A673 (cell line): Measurements from ENCODE around the gene LRRC27. TPM values are rescaled to one million over a fixed set of nuclear protein-coding genes. Genes with fewer than 3 reads are reported as not detected.
A peak's percentile ranks its signal among the peaks of the same experiment; 100 is the strongest.

Experiments
- BruUV-seq: library from RNA; stranded (reverse); fragments of 400-500 nt; replicated peaks from 2 replicates; lab custom pipeline; 2021; lab: Mats Ljungman, UMichigan
- CTCF ChIA-PET: fragments of 300-600 bp; sonication (Branson Sonifier 250); formaldehyde crosslinking; loops from one replicate; lab custom pipeline; 2022; ENCODE audit warnings: antibody characterized with exemption; lab: Charles Lee
- POLR2A ChIA-PET: fragments of 300-600 bp; sonication (Branson Sonifier 250); formaldehyde crosslinking; loops from one replicate; lab custom pipeline; 2022; ENCODE audit warnings: antibody characterized with exemption; ENCODE audit not compliant: low non-redundant PET; lab: Charles Lee
- DNase-seq: peaks from one replicate; pipeline ENCODE4 v3.0.0-alpha.2; 2015; ENCODE audit warnings: low spot score
- H3K27ac ChIP-seq: fragments of 200-600 bp; sonication (generic); 2 replicates; pipeline ENCODE4 v1.5.1; 2016; ENCODE audit warnings: mixed run types, low read depth, mild to moderate bottlenecking, mixed read lengths, antibody characterized with exemption, low read length; ENCODE audit not compliant: poor library complexity, severe bottlenecking
- H3K27me3 ChIP-seq: fragments of 200-600 bp; sonication (generic); replicated peaks from 2 replicates; pipeline ENCODE4 v1.6.1; 2017; ENCODE audit warnings: mixed run types, low read depth, mild to moderate bottlenecking, mixed read lengths, antibody characterized with exemption, low read length; ENCODE audit not compliant: insufficient read depth, poor library complexity
- H3K36me3 ChIP-seq: fragments of 200-600 bp; sonication (generic); 2 replicates; pipeline ENCODE4 v1.6.1; 2016; ENCODE audit warnings: mixed run types, mild to moderate bottlenecking, mixed read lengths, antibody characterized with exemption, low read length; ENCODE audit not compliant: insufficient read depth, poor library complexity, severe bottlenecking
- H3K4me1 ChIP-seq: fragments of 200-600 bp; sonication (generic); 2 replicates; pipeline ENCODE4 v1.6.1; 2017; ENCODE audit warnings: mixed run types, mild to moderate bottlenecking, mixed read lengths, antibody characterized with exemption, low read length; ENCODE audit not compliant: insufficient read depth, poor library complexity, severe bottlenecking
- H3K4me3 ChIP-seq: fragments of 200-600 bp; sonication (generic); 2 replicates; pipeline ENCODE4 v1.5.1; 2016; ENCODE audit warnings: low read depth, mixed run types, mild to moderate bottlenecking, mixed read lengths, low read length; ENCODE audit not compliant: poor library complexity, severe bottlenecking
- H3K9me3 ChIP-seq: fragments of 200-600 bp; sonication (generic); 2 replicates; pipeline ENCODE4 v1.6.1; 2016; ENCODE audit warnings: mixed run types, low read depth, mild to moderate bottlenecking, mixed read lengths, antibody characterized with exemption, low read length; ENCODE audit not compliant: poor library complexity, severe bottlenecking
- EZH2 ChIP-seq: fragments of 200-600 bp; sonication (generic); IDR thresholded peaks from 2 replicates; pipeline ENCODE4 v1.6.1; 2017; ENCODE audit warnings: borderline replicate concordance, low read depth, mild to moderate bottlenecking, mixed read lengths, antibody characterized with exemption, low read length; ENCODE audit not compliant: poor library complexity, severe bottlenecking
- intact Hi-C: fragments of 100-400 bp; cut with micrococcal nuclease; formaldehyde crosslinking; loops from one replicate; pipeline ENCODE4 v1.10.0; 2022; ENCODE audit not compliant: unreplicated experiment
- total RNA-seq: library from RNA; stranded (reverse); gene quantifications from 2 replicates; pipeline ENCODE4 v1.2.3, GENCODE V29; 2021
- TF ChIP-seq, protein P1 (sequence below): fragments of 300-800, 200-600 bp; sonication (generic); conservative IDR thresholded peaks from 2 replicates; pipeline ENCODE4 v1.5.1; 2017; ENCODE audit warnings: low read depth, mild to moderate bottlenecking, antibody characterized with exemption, low read length, moderate library complexity, mixed read lengths

Gene LRRC27
- total RNA-seq, 1 experiment from 2014 or later, result 11.5 TPM

DNA sequence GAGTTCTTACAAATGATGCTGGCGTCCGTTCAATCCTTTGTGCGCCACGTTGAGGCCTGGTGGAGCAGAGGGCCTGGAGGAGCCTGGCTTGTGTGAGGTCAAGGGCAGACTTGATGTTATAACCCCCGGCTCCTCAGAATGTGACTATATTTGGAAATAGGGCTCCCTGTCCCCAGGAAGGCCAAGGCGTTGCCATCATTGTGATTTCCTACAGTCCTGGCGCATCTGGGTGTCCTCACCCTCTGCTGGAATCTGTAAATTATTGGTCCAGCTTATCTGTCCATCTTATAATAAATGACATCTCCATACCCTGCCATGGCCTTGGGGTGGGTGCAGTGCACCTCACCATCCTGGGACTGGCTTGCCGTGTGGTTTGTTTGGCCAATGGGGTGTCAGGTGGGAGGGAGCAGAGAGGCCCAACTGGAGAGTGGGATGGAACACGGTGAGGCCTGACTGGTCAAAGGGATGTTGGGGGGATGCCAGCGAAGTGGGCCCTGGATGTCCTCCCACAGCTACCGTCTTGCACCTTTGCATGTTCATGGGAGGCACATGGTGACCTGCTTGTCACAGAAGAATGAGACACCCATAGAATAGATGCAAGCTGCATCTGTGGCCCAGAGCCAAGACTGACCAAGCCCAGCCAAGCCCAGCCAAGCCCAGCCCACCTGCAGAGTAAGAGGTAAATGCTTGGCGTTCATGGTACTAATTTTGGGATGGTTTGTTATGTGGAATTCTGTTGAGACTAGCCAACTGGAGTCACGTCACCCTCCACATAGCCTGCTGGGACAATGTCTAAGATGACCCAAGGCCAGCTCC is 11.1 kb upstream of the LRRC27 start:
- intact Hi-C loops, result no loop called here
- DNase-seq, result no peak
- TF ChIP-seq EZH2, result no peak
- TF ChIP-seq, protein P1, sequence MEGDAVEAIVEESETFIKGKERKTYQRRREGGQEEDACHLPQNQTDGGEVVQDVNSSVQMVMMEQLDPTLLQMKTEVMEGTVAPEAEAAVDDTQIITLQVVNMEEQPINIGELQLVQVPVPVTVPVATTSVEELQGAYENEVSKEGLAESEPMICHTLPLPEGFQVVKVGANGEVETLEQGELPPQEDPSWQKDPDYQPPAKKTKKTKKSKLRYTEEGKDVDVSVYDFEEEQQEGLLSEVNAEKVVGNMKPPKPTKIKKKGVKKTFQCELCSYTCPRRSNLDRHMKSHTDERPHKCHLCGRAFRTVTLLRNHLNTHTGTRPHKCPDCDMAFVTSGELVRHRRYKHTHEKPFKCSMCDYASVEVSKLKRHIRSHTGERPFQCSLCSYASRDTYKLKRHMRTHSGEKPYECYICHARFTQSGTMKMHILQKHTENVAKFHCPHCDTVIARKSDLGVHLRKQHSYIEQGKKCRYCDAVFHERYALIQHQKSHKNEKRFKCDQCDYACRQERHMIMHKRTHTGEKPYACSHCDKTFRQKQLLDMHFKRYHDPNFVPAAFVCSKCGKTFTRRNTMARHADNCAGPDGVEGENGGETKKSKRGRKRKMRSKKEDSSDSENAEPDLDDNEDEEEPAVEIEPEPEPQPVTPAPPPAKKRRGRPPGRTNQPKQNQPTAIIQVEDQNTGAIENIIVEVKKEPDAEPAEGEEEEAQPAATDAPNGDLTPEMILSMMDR, result no peak
- Histone ChIP-seq H3K27me3 (no peaks in the 10 kb centered on the region), H3K27ac (no peak overlapping the region), H3K4me3 (no peak overlapping the region), H3K36me3 (no peaks in the 10 kb centered on the region), H3K9me3 (no peaks in the 10 kb centered on the region), H3K4me1 (peaks cover 31% of the 10 kb centered on the region)
- CTCF ChIA-PET, result no interaction called here
- POLR2A ChIA-PET, result no interaction called here
- BruUV-seq, result no TSS peak

DNA sequence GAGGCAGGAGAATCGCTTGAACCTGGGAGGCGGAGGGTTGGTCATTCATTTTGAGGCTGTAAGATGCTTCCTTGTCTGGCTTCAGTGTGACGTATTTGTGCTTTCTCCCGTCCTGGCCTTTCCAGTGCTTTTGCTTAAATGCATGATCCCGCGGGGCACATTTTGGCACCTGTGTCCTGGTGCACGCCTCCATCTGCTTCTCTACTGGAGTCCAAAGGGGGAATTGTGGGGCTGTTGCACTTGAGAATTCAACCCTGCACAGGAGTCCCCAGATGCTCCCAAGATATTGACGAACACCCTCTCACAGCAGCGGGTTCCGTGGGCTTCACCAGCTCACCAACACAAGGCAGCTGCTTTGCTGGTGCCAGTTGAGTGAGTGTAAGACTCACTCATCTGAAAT is 10.3 kb upstream of the LRRC27 start:
- H3K9me3 ChIP-seq, result no peaks in the 10 kb centered on the region
- CTCF ChIA-PET, result no interaction called here
- H3K27me3 ChIP-seq, result no peaks in the 10 kb centered on the region
- POLR2A ChIA-PET, result no interaction called here
- H3K4me1 ChIP-seq, result peaks cover 31% of the 10 kb centered on the region
- no peak for DNase-seq
- H3K27ac ChIP-seq, result no peak overlapping the region
- TF ChIP-seq EZH2, result no peak
- TF ChIP-seq, protein P1, result no peak
- no peaks in the 10 kb centered on the region for H3K36me3 ChIP-seq
- intact Hi-C loops, result no loop called here
- no TSS peak for BruUV-seq
- no peak overlapping the region for H3K4me3 ChIP-seq

DNA sequence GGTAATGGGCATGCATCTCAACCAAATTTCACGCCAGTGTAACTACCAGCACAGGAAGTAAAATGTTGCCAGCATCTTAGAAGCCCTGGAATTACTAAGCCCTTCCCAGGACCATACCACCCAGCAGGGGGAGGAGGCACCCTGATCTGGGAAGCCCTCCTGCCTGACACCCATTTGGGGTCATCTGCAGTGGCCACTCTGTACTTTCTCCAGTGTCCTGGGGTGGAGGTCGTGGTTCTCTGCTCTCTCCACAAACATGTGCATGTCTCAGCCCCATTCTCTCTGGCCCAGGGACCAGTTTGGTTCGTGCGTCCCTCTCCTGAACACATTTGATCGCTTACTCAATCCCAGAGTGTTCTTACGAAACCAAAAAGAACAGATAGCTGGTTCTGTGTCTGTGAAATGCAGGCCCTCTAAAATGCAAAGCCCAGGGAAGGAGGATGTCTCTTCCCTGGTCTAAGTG is 9.4 kb upstream of the LRRC27 start:
- POLR2A ChIA-PET, result no interaction called here
- no peaks in the 10 kb centered on the region for H3K27me3 ChIP-seq
- intact Hi-C loops, result no loop called here
- peaks cover 31% of the 10 kb centered on the region for H3K4me1 ChIP-seq
- no peak for TF ChIP-seq EZH2
- TF ChIP-seq, protein P1, result 0 out of 2 replicates have a peak, but pooled peaks have one; percentile 15
- no peaks in the 10 kb centered on the region for H3K9me3 ChIP-seq
- peak; percentile 53 for DNase-seq
- no peak overlapping the region for H3K4me3 ChIP-seq
- H3K27ac ChIP-seq, result peak overlapping the region; percentile 65
- CTCF ChIA-PET, result no interaction called here
- BruUV-seq, result no TSS peak
- no peaks in the 10 kb centered on the region for H3K36me3 ChIP-seq
